Liver (tissue), 3 donors: ENCODE data around the gene FANCI.

Experiments
- ATF3 ChIP-seq: IDR thresholded peaks from 2 replicates; pipeline ENCODE4 v1.6.1; 2016; ENCODE audit warnings: antibody characterized with exemption
- CTCF ChIP-seq: fragments of 150-350 bp; IDR thresholded peaks from 2 replicates; pipeline ENCODE4 v1.5.1; 2017; ENCODE audit warnings: improper control_type of control experiment, low read depth, low read length; ENCODE audit not compliant: missing input control
- EGR1 ChIP-seq, 2 donors: IDR thresholded peaks; 2 replicates each; pipeline ENCODE4 v1.6.1; 2016 to 2018; ENCODE audit warnings: antibody characterized with exemption in 2 of 2, low read depth in 2 of 2
- GABPA ChIP-seq, 2 donors: IDR thresholded peaks in 1 of 2; conservative IDR thresholded peaks in 1 of 2; 2 replicates each; pipeline ENCODE4 v1.6.1; 2016; ENCODE audit warnings: antibody characterized with exemption in 2 of 2, mild to moderate bottlenecking in 1 of 2, moderate library complexity in 1 of 2
- JUND ChIP-seq, 2 donors: IDR thresholded peaks; 2 replicates each; pipeline ENCODE4 v1.6.1; 2016; ENCODE audit warnings: antibody characterized with exemption in 2 of 2
- MAX ChIP-seq: IDR thresholded peaks from 2 replicates; pipeline ENCODE4 v1.6.1; 2016; ENCODE audit warnings: antibody characterized with exemption
- RAD21 ChIP-seq, 2 donors: IDR thresholded peaks; 2 replicates each; pipeline ENCODE4 v1.6.1; 2016; ENCODE audit warnings: antibody characterized with exemption in 2 of 2, mild to moderate bottlenecking in 2 of 2
- REST ChIP-seq: IDR thresholded peaks from 2 replicates; pipeline ENCODE4 v1.6.1; 2016; ENCODE audit warnings: antibody characterized with exemption, mild to moderate bottlenecking
- RXRA ChIP-seq, 2 donors: IDR thresholded peaks; 2 replicates each; pipeline ENCODE4 v1.6.1; 2017 to 2018; ENCODE audit warnings: antibody characterized with exemption in 2 of 2, mild to moderate bottlenecking in 1 of 2
- SP1 ChIP-seq: IDR thresholded peaks from 2 replicates; pipeline ENCODE4 v1.6.1; 2018; ENCODE audit warnings: antibody characterized with exemption, mild to moderate bottlenecking
- TAF1 ChIP-seq: conservative IDR thresholded peaks from 2 replicates; pipeline ENCODE4 v1.6.1; 2016; ENCODE audit warnings: antibody characterized with exemption, mild to moderate bottlenecking
- YY1 ChIP-seq: IDR thresholded peaks from 2 replicates; pipeline ENCODE4 v1.6.1; 2016; ENCODE audit warnings: antibody characterized with exemption, mild to moderate bottlenecking
- donor health status: healthy.
- donor health status: healthy.

GRCh38 chr15:89283201-89283600, 39.4 kb downstream of the FANCI start:
- TF ChIP-seq CTCF (no peak), RAD21 (IDR thresholded peaks at IDR 0.05) (no peak), REST (no peak), SP1 (no peak), ATF3 (no peak), TAF1 (no peak), GABPA (IDR thresholded peaks at IDR 0.05 in 1 of 2, conservative IDR thresholded peaks at IDR 0.05 in 1 of 2) (no peak), JUND (IDR thresholded peaks at IDR 0.05) (no peak), MAX (no peak), EGR1 (IDR thresholded peaks at IDR 0.05; ENCODE audit: low read depth in 2 of 2) (no peak), RXRA (IDR thresholded peaks at IDR 0.05) (no peak), YY1 (no peak)
